ENCODE data around the gene MEF2C.
"Not testable (repeated sequence)": the region's sequence is repeated elsewhere in the genome, so short reads cannot be mapped to it uniquely, and the experiment has no call there.

The MEF2C gene

GRCh38 chr5:88798933-88799332, 84.1 kb downstream of the MEF2C start:
- DNase-seq = not testable (repeated sequence)

- not testable (repeated sequence) for DNase-seq
Observed at GRCh38 chr5:88793797-88794196, 89.2 kb downstream of the MEF2C start.

- no peak for DNase-seq
Observed at GRCh38 chr5:88792144-88792840, 90.7 kb downstream of the MEF2C start.

- DNase-seq = no peak
Observed at GRCh38 chr5:88787856-88788255, 95.1 kb downstream of the MEF2C start.

- DNase-seq = no peak
Observed at GRCh38 chr5:88786789-88787188, 96.2 kb downstream of the MEF2C start.

GRCh38 chr5:88785746-88786565, 97.0 kb downstream of the MEF2C start:
- DNase-seq = peak; percentile 79

- DNase-seq = no peak
Observed at GRCh38 chr5:88782571-88782970, 100.4 kb downstream of the MEF2C start.

- DNase-seq = no peak
Observed at GRCh38 chr5:88780736-88781135, 102.2 kb downstream of the MEF2C start.

- DNase-seq = no peak
Observed at GRCh38 chr5:88778736-88779135, 104.2 kb downstream of the MEF2C start.

- DNase-seq = no peak
Observed at GRCh38 chr5:88776692-88777091, 106.3 kb downstream of the MEF2C start.

- no peak for DNase-seq
Observed at GRCh38 chr5:88772831-88773230, 110.2 kb downstream of the MEF2C start.

- no peak for DNase-seq
Observed at GRCh38 chr5:88772047-88772446, 110.9 kb downstream of the MEF2C start.

GRCh38 chr5:88770276-88771257, 112.4 kb downstream of the MEF2C start:
- no peak for DNase-seq

- DNase-seq = no peak
Observed at GRCh38 chr5:88769165-88769564, 113.8 kb downstream of the MEF2C start.

GRCh38 chr5:88768411-88768810, 114.6 kb downstream of the MEF2C start:
- no peak for DNase-seq

GRCh38 chr5:88765798-88766197, 117.2 kb downstream of the MEF2C start:
- no peak for DNase-seq

- DNase-seq = no peak
Observed at GRCh38 chr5:88765171-88765570, 117.8 kb downstream of the MEF2C start.

GRCh38 chr5:88761939-88762338, 121.0 kb downstream of the MEF2C start:
- DNase-seq = no peak

- DNase-seq = no peak
Observed at GRCh38 chr5:88761269-88761850, 121.6 kb downstream of the MEF2C start.

GRCh38 chr5:88760527-88760926, 122.5 kb downstream of the MEF2C start:
- no peak for DNase-seq

GRCh38 chr5:88758591-88758990, 124.4 kb downstream of the MEF2C start:
- DNase-seq = no peak

GRCh38 chr5:88758184-88758583, 124.8 kb downstream of the MEF2C start:
- no peak for DNase-seq

- DNase-seq = no peak
Observed at GRCh38 chr5:88756953-88757352, 126.0 kb downstream of the MEF2C start.
